Stimulated activated CD4-positive, alpha-beta T cell treated with anti-CD3 and anti-CD28 coated beads, Interleukin-1b, Interleukin-23, amount 100 ng/mL, for 4 hours (primary cell): Measurements from ENCODE around the gene PPP1R14B.

Source experiments
- DNase-seq, 2 donors: peaks; one replicate each; pipeline ENCODE4 v3.0.0-alpha.2; 2020; ENCODE audit warnings: low read depth in 2 of 2

Gene PPP1R14B

GRCh38 chr11:64230985-64231365 is 15.8 kb downstream of the PPP1R14B start:
- no peak for DNase-seq

- DNase-seq: peak; percentile 67 to 82
Measured at GRCh38 chr11:64230171-64230984, 16.4 kb downstream of the PPP1R14B start, which contains the start of gene DNAJC4. Gene DNAJC4, plus strand, starts transcription at chr11:64230548. Its CDS starts 307 bp downstream, at chr11:64230855.

DNA sequence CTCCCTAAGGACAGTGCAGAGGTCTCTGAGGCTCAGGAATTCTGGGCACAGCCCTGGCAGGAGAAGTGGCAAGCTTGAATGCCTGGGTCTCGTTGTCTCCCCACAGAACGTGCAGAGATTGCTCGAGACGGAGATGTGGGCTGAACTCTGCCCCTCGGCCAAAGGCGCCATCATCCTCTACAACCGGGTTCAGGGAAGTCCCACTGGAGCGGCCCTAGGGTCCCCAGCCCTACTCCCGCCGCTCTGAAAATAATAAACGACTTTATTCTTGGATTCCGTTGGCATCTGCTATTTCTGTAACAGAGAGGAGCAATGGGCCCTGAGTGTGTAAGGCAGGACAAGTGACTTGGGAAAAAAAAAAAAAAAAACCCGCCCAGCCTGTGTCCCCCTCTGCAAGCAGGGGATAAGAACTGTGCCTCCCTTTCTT is 17.0 kb downstream of the PPP1R14B start:
- no peak for DNase-seq

DNA sequence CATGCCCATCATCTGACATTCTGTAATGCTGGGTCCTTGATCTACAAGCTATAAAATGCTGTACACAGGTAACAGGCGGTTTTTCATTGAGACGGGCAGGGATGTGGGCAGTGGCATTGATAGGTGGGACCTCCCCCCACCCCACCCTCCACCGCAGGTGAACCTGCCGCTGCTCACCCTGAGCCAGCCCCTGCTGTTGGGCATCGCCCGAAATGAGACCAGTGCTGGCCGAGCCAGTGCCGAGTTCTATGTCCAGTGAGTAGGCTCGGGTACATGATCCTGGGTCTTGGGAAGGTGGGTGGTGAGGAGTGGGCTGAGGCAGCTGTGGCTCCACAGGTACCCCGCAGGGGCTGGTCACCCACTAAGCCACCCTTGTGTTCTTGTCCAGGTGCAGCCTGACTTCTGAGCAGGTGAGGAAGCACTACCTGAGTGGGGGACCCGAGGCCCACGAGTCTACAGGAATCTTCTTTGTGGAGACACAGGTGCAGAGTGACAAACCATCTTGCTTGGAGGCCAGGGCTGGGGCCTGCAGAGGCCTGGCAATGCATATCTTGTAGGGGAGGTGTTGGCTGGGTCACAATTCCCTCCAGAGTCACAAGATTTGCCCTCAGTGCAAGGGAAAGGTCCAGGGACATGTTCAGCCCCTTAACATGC is 17.5 kb downstream of the PPP1R14B start:
- no peak for DNase-seq

GRCh38 chr11:64227405-64227956 is 19.3 kb downstream of the PPP1R14B start:
- DNase-seq: no peak

- peak in 1 of 2 donors; percentile 47 for DNase-seq
Measured at GRCh38 chr11:64226507-64227051, 20.2 kb downstream of the PPP1R14B start.

DNA sequence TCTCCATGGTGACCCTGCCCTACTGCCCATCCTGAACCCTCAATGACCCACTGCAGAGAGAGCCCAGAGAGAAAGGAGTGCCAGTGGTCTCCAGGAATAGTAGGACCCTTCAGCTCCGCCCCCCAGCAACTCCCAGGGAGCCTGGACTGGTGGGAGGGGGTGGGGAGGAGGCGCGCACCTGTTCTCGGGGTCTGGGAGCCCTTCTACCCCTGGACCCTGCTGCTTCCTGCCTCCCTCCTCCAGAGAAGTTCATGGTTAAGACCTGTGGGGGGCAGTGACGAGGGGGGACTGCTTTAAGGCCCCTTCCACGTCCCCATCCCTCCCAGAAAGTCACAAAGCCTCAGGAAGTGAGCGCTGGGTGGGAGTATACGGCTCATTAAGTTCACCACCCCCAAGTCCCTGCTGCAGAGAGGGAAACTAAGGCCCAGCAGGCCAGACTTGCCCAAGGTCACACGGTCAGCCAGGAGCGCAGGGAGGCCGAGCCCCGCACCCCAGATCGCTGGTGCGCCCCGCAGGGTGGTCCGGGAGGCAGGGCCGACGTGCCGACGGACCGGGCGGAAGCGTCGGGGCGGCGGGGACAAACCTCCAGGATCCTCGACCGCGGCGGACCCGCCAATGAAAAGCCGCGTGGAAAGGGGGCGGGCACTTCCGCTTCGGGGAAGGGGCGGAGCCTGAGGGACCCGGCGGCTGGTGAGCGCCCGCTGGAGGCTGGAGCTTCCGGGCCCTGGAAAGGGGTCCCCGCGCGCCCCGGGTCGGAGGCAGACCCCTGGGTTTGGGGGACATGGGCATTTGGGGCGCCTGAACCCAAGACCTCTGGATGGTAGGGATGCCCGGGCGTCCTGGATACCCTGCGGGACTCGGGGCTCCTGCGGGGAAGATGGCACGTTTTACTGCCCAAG is 20.9 kb downstream of the PPP1R14B start, which contains the start of the genes NUDT22 and TRPT1:
NUDT22 (plus strand) TSS at position 667 of the 899 bp plus-strand sequence. CDS start 379 bp downstream, outside the sequence.
TRPT1 (minus strand) TSS at position 579 of the 899 bp plus-strand sequence; CDS start at position 253, 326 bp downstream.
- DNase-seq: peak; percentile 86 to 93

DNA sequence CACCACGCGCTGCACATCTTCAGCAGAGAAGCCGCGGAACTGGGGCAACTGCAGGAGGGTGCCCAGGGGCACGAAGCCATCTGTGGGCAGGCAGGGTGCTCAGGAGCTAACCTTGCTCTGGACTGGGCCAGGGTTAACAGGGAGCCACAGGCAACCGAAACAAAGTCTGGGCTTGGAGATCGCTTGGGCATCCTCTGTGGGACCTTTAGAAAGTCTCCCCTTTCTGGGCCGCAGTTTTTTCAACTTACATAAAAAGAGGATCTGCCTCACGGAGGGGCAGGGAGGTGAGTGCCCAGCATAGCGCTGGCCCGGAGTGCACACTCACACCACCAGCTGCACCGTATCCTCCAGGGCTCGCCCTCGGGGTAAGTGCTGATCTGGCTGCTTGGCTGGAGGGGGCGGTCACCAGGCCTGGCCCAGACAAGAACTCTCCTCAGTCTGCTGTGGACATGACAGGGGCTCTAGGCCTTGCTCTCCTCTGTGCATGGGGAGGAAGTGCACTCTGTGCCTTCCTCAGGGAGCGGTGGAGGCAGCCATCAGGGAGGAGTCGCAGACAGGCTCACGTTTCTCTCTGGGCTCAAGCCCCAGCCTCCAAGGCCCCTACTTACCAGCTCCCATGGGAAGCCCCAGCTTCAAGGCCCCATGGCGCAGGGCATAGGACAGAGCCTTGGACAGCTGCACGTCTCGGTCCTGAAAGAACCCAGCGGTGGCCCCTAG is 21.7 kb downstream of the PPP1R14B start:
- DNase-seq: no peak

- DNase-seq: no peak
Measured at GRCh38 chr11:64224151-64224890, 22.4 kb downstream of the PPP1R14B start.

DNA sequence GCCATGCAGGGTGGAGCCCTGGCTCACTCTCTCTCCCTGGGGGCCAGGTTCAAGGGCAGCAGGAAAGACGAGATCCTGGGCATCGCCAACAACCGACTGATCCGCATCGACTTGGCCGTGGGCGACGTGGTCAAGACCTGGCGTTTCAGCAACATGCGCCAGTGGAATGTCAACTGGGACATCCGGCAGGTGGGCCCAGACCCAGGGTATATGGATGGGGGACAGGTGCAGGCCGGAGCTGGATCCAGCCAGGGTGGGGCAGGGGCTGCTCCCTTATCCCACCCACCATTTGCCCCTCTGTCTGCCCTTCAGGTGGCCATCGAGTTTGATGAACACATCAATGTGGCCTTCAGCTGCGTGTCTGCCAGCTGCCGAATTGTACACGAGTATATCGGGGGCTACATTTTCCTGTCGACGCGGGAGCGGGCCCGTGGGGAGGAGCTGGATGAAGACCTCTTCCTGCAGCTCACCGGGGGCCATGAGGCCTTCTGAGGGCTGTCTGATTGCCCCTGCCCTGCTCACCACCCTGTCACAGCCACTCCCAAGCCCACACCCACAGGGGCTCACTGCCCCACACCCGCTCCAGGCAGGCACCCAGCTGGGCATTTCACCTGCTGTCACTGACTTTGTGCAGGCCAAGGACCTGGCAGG is 23.6 kb downstream of the PPP1R14B start:
- no peak for DNase-seq

DNA sequence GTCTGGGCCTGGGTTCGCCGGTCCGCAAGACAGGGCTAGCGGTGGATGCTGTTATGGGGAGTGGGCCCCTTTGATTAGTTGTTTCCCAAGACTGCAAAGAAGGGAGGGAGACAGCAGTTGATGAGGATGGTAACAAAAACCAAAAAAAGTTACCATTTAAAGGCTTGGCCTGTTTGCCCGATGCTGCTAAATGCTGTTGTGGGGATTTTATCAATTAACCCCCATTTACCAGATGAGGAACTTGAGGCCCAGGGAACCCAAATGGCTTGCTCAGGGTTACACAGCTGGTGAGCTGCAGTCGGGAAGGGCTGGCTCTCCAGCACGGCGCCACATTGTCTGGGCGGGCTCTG is 24.1 kb downstream of the PPP1R14B start:
- DNase-seq: no peak

GRCh38 chr11:64220798-64221197 is 25.9 kb downstream of the PPP1R14B start:
- no peak for DNase-seq

GRCh38 chr11:64220271-64220670 is 26.5 kb downstream of the PPP1R14B start:
- no peak for DNase-seq

- no peak for DNase-seq
Measured at GRCh38 chr11:64219755-64220154, 27.0 kb downstream of the PPP1R14B start.

- DNase-seq: no peak
Measured at GRCh38 chr11:64219354-64219684, 27.4 kb downstream of the PPP1R14B start.

- no peak for DNase-seq
Measured at GRCh38 chr11:64218628-64219353, 28.0 kb downstream of the PPP1R14B start.

- no peak for DNase-seq
Measured at GRCh38 chr11:64216879-64217278, 29.9 kb downstream of the PPP1R14B start.

DNA sequence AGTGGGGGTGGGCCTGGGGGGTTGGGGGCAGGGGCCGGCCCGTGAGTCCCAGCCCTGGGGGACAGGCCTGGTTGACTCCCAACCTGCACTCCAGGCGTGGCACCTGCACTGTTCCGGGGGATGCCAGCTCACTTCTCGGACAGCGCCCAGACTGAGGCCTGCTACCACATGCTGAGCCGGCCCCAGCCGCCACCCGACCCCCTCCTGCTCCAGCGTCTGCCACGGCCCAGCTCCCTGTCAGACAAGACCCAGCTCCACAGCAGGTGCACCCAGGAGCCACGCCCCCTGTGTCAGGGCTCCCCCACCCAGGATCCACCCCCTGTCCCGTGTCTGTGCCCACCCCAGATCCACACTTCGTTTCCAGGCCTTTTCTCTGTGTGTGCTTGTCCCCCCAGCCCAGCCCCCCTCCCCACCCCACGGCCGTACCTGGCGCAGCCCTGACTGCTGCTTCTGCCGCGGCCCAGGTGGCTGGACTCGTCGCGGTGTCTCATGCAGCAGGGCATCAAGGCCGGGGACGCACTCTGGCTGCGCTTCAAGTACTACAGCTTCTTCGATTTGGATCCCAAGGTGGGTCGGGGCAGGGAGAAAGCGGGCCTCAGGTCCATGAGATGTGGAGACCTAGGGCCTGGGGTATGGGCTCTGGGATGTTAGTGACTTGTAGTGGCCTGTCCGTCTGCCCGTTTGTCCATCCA is 35.4 kb downstream of the PPP1R14B start:
- no peak for DNase-seq
